GM12878 (cell line): ENCODE results near the gene MAD1L1. TPM values are rescaled to one million over a fixed set of nuclear protein-coding genes. Genes with fewer than 3 reads are reported as not detected.

Source experiments
- CBX5 ChIP-seq: sonication (generic); IDR thresholded peaks from 2 replicates; pipeline ENCODE4 v1.6.1; 2016; ENCODE audit warnings: low read depth, moderate library complexity, mild to moderate bottlenecking, inconsistent platforms
- HDAC6 ChIP-seq: fragments of 200-600 bp; sonication (generic); IDR thresholded peaks from one replicate; pipeline ENCODE4 v1.8.0; 2017; ENCODE audit warnings: antibody characterized with exemption; ENCODE audit not compliant: unreplicated experiment
- HDGF ChIP-seq: fragments of 450-650 bp; IDR thresholded peaks from 2 replicates; pipeline ENCODE4 v1.6.1; 2016; ENCODE audit warnings: antibody characterized with exemption
- POLR2A ChIP-seq: IDR thresholded peaks from 2 replicates; pipeline ENCODE4 v1.6.1; 2011; ENCODE audit warnings: low read depth, mild to moderate bottlenecking, low read length
- SMAD1 ChIP-seq: fragments of 450-650 bp; IDR thresholded peaks from 2 replicates; pipeline ENCODE4 v1.6.1; 2018; ENCODE audit warnings: mild to moderate bottlenecking, low read depth; ENCODE audit not compliant: partially characterized antibody
- SREBF1 ChIP-seq: IDR thresholded peaks from 2 replicates; pipeline ENCODE4 v1.6.1; 2012; ENCODE audit warnings: mild to moderate bottlenecking, low read length
- SREBF2 ChIP-seq: IDR thresholded peaks from 2 replicates; pipeline ENCODE4 v1.6.1; 2012; ENCODE audit warnings: mild to moderate bottlenecking, low read length
- TAF1 ChIP-seq: IDR thresholded peaks from 2 replicates; pipeline ENCODE4 v1.6.1; 2011; ENCODE audit warnings: mild to moderate bottlenecking, low read depth, low read length, borderline replicate concordance
- TARDBP ChIP-seq: IDR thresholded peaks from 2 replicates; pipeline ENCODE4 v1.6.1; 2016; ENCODE audit warnings: borderline replicate concordance
- TCF12 ChIP-seq: IDR thresholded peaks from 2 replicates; pipeline ENCODE4 v1.6.1; 2011; ENCODE audit warnings: low read depth, mild to moderate bottlenecking, low read length
- TCF3 ChIP-seq: IDR thresholded peaks from 2 replicates; pipeline ENCODE4 v1.6.1; 2012; ENCODE audit warnings: low read depth, mild to moderate bottlenecking, low read length, borderline replicate concordance; ENCODE audit not compliant: insufficient read depth
- ZNF384 ChIP-seq: IDR thresholded peaks from 2 replicates; pipeline ENCODE4 v1.6.1; 2012; ENCODE audit warnings: low read depth, mild to moderate bottlenecking, low read length, improper control_type of control experiment, borderline replicate concordance
- polyA plus RNA-seq, 11 experiments: library from polyadenylated mRNA; depleted of rRNA in 4 of 11; unstranded in 6 of 11; stranded (reverse) in 5 of 11; fragments of >200 nt; fragmentation: Nextera tagmentation in 4 of 11; fragmentation: Illumina TruSeq in 1 of 11; extraction: Ambion mirVana in 4 of 11; extraction: Trizol in 1 of 11; gene quantifications; 1 replicate in 1 of 11; 2 replicates in 10 of 11; pipeline versions ENCODE4 v1.2.1 to v1.2.3, GENCODE V29; 2011 to 2016; ENCODE audit warnings: inconsistent platforms in 2 of 11, missing spikeins in 2 of 11, low read depth in 1 of 11
- total RNA-seq, 4 experiments: library from RNA; depleted of rRNA in 3 of 4; stranded (reverse); fragments of >200 nt in 3 of 4; fragmentation: Illumina TruSeq in 1 of 4; extraction: Trizol in 1 of 4; gene quantifications; 2 replicates each; pipeline versions ENCODE4 v1.2.1 to v1.2.3, GENCODE V29; 2013 to 2021
- TF ChIP-seq, protein P1 (sequence below): fragments of 450-650 bp; IDR thresholded peaks from 2 replicates; pipeline ENCODE4 v1.6.1; 2016; ENCODE audit warnings: mild to moderate bottlenecking, moderate library complexity, borderline replicate concordance
- TF ChIP-seq, protein P2 (sequence below): fragments of 450-650 bp; IDR thresholded peaks from 2 replicates; pipeline ENCODE4 v1.6.1; 2017; ENCODE audit warnings: mild to moderate bottlenecking, moderate library complexity
- TF ChIP-seq, protein P3 (sequence below): IDR thresholded peaks from 2 replicates; pipeline ENCODE4 v1.6.1; 2012; ENCODE audit warnings: mild to moderate bottlenecking, low read depth, low read length
- TF ChIP-seq, protein P4 (sequence below): fragments of 450-650 bp; formaldehyde crosslinking; IDR thresholded peaks from 2 replicates; pipeline ENCODE4 v1.5.0; 2022; ENCODE audit warnings: mild to moderate bottlenecking, missing genetic modification characterization

MAD1L1 gene
- total and polyA plus RNA-seq, 10 of the 15 experiments (the other 5 are each of a cell fraction or from before 2014, with no cell fraction given): 2.2 to 76.8 (median 38.3) TPM

DNA sequence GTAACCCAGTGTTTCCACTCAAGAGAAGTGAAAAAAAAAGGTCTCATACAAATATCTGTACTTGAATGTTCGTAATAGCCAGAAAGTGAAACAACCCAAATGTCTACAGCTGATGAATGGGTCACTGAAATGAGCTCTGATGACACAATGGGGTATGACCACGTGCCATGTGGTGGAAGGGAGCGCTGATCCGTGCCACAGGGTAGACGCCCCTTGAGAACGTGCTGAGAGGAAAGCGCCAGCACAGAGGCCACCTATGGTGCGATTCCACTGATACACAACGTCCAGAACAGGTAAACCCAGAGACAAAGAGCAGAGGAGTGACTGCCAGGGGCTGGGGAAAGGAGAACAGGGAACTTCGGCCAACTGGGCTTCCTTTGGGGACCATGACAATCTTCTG is 50.3 kb downstream of the MAD1L1 start (continued):
- TF ChIP-seq, protein P1, sequence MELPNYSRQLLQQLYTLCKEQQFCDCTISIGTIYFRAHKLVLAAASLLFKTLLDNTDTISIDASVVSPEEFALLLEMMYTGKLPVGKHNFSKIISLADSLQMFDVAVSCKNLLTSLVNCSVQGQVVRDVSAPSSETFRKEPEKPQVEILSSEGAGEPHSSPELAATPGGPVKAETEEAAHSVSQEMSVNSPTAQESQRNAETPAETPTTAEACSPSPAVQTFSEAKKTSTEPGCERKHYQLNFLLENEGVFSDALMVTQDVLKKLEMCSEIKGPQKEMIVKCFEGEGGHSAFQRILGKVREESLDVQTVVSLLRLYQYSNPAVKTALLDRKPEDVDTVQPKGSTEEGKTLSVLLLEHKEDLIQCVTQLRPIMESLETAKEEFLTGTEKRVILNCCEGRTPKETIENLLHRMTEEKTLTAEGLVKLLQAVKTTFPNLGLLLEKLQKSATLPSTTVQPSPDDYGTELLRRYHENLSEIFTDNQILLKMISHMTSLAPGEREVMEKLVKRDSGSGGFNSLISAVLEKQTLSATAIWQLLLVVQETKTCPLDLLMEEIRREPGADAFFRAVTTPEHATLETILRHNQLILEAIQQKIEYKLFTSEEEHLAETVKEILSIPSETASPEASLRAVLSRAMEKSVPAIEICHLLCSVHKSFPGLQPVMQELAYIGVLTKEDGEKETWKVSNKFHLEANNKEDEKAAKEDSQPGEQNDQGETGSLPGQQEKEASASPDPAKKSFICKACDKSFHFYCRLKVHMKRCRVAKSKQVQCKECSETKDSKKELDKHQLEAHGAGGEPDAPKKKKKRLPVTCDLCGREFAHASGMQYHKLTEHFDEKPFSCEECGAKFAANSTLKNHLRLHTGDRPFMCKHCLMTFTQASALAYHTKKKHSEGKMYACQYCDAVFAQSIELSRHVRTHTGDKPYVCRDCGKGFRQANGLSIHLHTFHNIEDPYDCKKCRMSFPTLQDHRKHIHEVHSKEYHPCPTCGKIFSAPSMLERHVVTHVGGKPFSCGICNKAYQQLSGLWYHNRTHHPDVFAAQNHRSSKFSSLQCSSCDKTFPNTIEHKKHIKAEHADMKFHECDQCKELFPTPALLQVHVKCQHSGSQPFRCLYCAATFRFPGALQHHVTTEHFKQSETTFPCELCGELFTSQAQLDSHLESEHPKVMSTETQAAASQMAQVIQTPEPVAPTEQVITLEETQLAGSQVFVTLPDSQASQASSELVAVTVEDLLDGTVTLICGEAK: no peak
- TF ChIP-seq SREBF2 (no peak), ZNF384 (peak; percentile 7; the same call in 1 of the 2 replicates), TARDBP (no peak), SREBF1 (no peak), HDAC6 (no peak), TCF12 (0 out of 2 replicates have a peak, but pooled peaks have one; percentile 21), HDGF (no peak), TAF1 (no peak), SMAD1 (no peak), POLR2A (no peak), TCF3 (no peak), CBX5 (no peak)
- TF ChIP-seq, protein P2, sequence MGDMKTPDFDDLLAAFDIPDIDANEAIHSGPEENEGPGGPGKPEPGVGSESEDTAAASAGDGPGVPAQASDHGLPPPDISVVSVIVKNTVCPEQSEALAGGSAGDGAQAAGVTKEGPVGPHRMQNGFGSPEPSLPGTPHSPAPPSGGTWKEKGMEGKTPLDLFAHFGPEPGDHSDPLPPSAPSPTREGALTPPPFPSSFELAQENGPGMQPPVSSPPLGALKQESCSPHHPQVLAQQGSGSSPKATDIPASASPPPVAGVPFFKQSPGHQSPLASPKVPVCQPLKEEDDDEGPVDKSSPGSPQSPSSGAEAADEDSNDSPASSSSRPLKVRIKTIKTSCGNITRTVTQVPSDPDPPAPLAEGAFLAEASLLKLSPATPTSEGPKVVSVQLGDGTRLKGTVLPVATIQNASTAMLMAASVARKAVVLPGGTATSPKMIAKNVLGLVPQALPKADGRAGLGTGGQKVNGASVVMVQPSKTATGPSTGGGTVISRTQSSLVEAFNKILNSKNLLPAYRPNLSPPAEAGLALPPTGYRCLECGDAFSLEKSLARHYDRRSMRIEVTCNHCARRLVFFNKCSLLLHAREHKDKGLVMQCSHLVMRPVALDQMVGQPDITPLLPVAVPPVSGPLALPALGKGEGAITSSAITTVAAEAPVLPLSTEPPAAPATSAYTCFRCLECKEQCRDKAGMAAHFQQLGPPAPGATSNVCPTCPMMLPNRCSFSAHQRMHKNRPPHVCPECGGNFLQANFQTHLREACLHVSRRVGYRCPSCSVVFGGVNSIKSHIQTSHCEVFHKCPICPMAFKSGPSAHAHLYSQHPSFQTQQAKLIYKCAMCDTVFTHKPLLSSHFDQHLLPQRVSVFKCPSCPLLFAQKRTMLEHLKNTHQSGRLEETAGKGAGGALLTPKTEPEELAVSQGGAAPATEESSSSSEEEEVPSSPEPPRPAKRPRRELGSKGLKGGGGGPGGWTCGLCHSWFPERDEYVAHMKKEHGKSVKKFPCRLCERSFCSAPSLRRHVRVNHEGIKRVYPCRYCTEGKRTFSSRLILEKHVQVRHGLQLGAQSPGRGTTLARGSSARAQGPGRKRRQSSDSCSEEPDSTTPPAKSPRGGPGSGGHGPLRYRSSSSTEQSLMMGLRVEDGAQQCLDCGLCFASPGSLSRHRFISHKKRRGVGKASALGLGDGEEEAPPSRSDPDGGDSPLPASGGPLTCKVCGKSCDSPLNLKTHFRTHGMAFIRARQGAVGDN: peak; percentile 93
- TF ChIP-seq, protein P3, sequence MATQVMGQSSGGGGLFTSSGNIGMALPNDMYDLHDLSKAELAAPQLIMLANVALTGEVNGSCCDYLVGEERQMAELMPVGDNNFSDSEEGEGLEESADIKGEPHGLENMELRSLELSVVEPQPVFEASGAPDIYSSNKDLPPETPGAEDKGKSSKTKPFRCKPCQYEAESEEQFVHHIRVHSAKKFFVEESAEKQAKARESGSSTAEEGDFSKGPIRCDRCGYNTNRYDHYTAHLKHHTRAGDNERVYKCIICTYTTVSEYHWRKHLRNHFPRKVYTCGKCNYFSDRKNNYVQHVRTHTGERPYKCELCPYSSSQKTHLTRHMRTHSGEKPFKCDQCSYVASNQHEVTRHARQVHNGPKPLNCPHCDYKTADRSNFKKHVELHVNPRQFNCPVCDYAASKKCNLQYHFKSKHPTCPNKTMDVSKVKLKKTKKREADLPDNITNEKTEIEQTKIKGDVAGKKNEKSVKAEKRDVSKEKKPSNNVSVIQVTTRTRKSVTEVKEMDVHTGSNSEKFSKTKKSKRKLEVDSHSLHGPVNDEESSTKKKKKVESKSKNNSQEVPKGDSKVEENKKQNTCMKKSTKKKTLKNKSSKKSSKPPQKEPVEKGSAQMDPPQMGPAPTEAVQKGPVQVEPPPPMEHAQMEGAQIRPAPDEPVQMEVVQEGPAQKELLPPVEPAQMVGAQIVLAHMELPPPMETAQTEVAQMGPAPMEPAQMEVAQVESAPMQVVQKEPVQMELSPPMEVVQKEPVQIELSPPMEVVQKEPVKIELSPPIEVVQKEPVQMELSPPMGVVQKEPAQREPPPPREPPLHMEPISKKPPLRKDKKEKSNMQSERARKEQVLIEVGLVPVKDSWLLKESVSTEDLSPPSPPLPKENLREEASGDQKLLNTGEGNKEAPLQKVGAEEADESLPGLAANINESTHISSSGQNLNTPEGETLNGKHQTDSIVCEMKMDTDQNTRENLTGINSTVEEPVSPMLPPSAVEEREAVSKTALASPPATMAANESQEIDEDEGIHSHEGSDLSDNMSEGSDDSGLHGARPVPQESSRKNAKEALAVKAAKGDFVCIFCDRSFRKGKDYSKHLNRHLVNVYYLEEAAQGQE: no peak
- TF ChIP-seq, protein P4, sequence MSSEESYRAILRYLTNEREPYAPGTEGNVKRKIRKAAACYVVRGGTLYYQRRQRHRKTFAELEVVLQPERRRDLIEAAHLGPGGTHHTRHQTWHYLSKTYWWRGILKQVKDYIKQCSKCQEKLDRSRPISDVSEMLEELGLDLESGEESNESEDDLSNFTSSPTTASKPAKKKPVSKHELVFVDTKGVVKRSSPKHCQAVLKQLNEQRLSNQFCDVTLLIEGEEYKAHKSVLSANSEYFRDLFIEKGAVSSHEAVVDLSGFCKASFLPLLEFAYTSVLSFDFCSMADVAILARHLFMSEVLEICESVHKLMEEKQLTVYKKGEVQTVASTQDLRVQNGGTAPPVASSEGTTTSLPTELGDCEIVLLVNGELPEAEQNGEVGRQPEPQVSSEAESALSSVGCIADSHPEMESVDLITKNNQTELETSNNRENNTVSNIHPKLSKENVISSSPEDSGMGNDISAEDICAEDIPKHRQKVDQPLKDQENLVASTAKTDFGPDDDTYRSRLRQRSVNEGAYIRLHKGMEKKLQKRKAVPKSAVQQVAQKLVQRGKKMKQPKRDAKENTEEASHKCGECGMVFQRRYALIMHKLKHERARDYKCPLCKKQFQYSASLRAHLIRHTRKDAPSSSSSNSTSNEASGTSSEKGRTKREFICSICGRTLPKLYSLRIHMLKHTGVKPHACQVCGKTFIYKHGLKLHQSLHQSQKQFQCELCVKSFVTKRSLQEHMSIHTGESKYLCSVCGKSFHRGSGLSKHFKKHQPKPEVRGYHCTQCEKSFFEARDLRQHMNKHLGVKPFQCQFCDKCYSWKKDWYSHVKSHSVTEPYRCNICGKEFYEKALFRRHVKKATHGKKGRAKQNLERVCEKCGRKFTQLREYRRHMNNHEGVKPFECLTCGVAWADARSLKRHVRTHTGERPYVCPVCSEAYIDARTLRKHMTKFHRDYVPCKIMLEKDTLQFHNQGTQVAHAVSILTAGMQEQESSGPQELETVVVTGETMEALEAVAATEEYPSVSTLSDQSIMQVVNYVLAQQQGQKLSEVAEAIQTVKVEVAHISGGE: no peak
